HG03558 (cell line): ENCODE measurements around the gene NFE2L2.
"Not testable (repeated sequence)": the region's sequence is repeated elsewhere in the genome, so short reads cannot be mapped to it uniquely, and the experiment has no call there.

Source experiments
- ATAC-seq: cut with Tn5 transposase; IDR thresholded peaks from one replicate; pipeline ENCODE4 v1.9.1; 2021; ENCODE audit warnings: moderate number of reproducible peaks; ENCODE audit not compliant: unreplicated experiment; ENCODE audit errors: extremely low read depth

Gene NFE2L2

GRCh38 chr2:177264693-177265587 lies at the start of gene NFE2L2:
TSS of gene NFE2L2 (minus strand) at chr2:177264727. CDS start at chr2:177264576, 151 bp downstream.
- peak; percentile 26 for ATAC-seq

GRCh38 chr2:177314194-177314593 lies 49.7 kb upstream of the NFE2L2 start:
- no peak for ATAC-seq

- no peak for ATAC-seq
Observed at GRCh38 chr2:177313162-177313781, 48.7 kb upstream of the NFE2L2 start.

GRCh38 chr2:177312562-177312961 lies 48.0 kb upstream of the NFE2L2 start:
- no peak for ATAC-seq

GRCh38 chr2:177309672-177310309 lies 45.3 kb upstream of the NFE2L2 start:
- ATAC-seq, result not testable (repeated sequence)

- ATAC-seq, result no peak
Observed at GRCh38 chr2:177306550-177306949, 42.0 kb upstream of the NFE2L2 start.

- no peak for ATAC-seq
Observed at GRCh38 chr2:177303939-177304338, 39.4 kb upstream of the NFE2L2 start.

- ATAC-seq, result no peak
Observed at GRCh38 chr2:177302552-177302951, 38.0 kb upstream of the NFE2L2 start.

- no peak for ATAC-seq
Observed at GRCh38 chr2:177298191-177298590, 33.7 kb upstream of the NFE2L2 start.

- no peak for ATAC-seq
Observed at GRCh38 chr2:177296040-177296439, 31.5 kb upstream of the NFE2L2 start.

GRCh38 chr2:177295484-177295883 lies 31.0 kb upstream of the NFE2L2 start:
- ATAC-seq, result no peak

GRCh38 chr2:177291701-177292100 lies 27.2 kb upstream of the NFE2L2 start:
- ATAC-seq, result no peak

GRCh38 chr2:177289824-177290628 lies 25.5 kb upstream of the NFE2L2 start:
- ATAC-seq, result peak; percentile 78

- ATAC-seq, result no peak
Observed at GRCh38 chr2:177287814-177288213, 23.3 kb upstream of the NFE2L2 start.

- ATAC-seq, result no peak
Observed at GRCh38 chr2:177285892-177286715, 21.6 kb upstream of the NFE2L2 start.

- no peak for ATAC-seq
Observed at GRCh38 chr2:177284531-177284930, 20.0 kb upstream of the NFE2L2 start.

GRCh38 chr2:177283906-177284305 lies 19.4 kb upstream of the NFE2L2 start:
- ATAC-seq, result no peak

- ATAC-seq, result no peak
Observed at GRCh38 chr2:177282787-177283572, 18.5 kb upstream of the NFE2L2 start.

GRCh38 chr2:177282181-177282641 lies 17.7 kb upstream of the NFE2L2 start:
- ATAC-seq, result no peak
